CD4-positive, alpha-beta T cell treated with Interleukin-17A for 1 hour (primary cell): Measurements from ENCODE around the gene GGA1.
"Not testable (repeated sequence)": the region's sequence is repeated elsewhere in the genome, so short reads cannot be mapped to it uniquely, and the experiment has no call there.

Source experiments
- DNase-seq: peaks from one replicate; pipeline ENCODE4 v3.0.0-alpha.2; 2020

Gene GGA1

GRCh38 chr22:37610153-37610475, 1.5 kb downstream of the GGA1 start:
- not testable (repeated sequence) for DNase-seq

- no peak for DNase-seq
Measured at GRCh38 chr22:37610480-37611129, 2.0 kb downstream of the GGA1 start.

DNA sequence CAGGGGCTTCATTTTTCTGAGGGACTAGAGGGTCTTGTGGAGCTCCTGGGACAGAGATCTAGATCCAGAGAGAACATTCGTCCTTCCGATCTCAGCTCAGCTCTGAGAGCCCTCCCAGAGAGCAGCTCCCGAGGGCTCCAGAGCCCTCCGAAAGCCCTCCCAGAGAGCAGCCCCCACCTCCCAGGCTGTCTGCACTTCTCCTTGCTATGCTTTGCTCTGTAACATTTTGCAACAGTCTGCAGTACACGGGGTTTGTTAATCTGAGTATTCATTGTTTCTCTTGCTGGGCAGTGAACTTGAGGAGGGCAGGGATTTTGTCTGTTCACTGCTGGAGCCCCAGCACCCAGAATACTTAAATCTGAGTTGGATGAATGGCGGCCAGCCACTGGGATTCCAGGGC, 2.6 kb downstream of the GGA1 start:
- no peak for DNase-seq

DNA sequence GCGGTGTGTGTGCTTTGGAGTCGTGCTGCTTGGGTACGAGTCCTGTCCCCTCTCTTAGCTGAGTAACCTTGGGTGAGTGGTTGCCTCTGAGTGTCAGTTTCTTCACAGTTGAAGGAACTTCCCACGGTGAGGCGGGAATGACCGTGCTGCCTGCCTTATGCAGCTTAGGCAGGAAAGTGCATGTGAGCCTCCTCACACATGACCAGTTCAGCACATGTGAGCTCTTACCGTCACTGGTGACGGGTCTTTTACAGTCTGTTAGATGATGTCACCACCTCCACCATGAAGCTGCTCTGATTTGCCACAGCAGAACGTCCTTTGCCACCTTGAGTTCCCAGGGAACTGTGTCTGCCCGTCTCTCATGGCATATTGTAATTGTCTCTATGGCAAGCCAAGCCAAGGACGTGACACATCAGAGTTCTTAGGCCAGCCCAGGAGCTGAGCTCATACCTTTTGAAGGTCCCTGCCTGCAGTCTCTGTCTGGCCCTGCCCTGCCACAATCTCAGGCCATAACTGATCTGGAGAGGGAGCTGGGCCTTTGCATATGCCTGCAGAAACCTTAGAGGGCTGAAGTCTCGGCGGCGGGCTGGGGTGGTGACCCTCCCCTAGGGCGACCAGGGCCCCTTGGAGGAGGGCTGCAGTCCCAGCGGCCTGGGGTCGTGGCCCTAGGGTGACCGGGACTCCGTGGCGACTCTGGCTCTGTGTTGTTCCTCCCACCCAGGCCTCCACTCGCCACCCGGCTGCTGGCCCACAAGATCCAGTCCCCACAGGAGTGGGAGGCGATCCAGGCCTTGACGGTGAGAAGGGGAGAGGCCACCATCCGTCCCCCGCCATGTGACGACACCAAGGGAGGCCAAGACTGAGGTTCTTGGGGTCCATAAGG, 7.8 kb downstream of the GGA1 start:
- DNase-seq = no peak

DNA sequence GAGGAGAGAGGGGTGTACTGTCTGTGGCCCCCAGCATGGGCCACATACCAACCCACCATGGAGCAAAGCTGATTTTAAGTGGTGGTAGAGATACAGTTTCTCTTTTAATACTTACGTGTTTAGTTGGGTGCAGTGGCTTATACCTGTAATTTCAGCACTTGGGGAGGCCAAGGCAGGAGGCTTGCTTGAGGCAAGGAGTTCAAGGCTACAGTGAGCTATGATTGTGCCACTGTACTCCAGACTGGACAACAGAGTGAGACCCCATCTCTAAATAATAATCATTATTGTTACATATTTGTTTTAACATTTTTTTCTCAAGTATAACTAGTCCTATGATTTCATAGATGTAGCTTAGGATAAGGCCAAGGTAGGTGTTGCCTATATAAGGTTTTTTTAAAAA, 8.8 kb downstream of the GGA1 start:
- no peak for DNase-seq

- no peak for DNase-seq
Measured at GRCh38 chr22:37618072-37618656, 9.5 kb downstream of the GGA1 start.

- DNase-seq = no peak
Measured at GRCh38 chr22:37618674-37619073, 10.0 kb downstream of the GGA1 start.

GRCh38 chr22:37619991-37620390, 11.4 kb downstream of the GGA1 start:
- no peak for DNase-seq

DNA sequence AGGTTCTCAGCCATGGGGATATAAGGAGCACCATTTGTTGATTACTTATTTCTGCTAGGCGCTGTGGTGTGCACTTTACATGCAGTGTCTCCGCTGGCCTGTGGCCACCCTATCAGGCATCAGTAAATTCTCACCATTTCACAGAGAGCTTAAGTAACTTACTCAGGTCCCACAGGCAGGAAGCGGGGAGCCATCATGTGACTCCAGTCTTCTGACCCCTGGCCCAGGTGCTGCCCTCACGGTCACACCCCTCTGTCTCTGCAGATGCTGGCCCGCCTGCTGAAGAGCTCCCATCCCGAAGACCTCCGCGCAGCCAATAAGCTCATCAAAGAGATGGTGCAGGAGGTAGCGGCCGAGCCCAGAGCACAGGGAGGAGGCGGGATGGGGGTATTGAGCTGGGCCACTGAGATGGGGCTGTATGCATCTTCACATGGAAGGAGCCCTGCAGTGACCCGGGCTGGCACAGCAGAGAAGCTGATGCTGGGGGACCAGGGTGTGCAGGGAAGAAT, 12.8 kb downstream of the GGA1 start:
- no peak for DNase-seq

GRCh38 chr22:37623075-37624016, 14.7 kb downstream of the GGA1 start:
- DNase-seq = peak; percentile 83

- DNase-seq = no peak
Measured at GRCh38 chr22:37624017-37624365, 15.4 kb downstream of the GGA1 start.

DNA sequence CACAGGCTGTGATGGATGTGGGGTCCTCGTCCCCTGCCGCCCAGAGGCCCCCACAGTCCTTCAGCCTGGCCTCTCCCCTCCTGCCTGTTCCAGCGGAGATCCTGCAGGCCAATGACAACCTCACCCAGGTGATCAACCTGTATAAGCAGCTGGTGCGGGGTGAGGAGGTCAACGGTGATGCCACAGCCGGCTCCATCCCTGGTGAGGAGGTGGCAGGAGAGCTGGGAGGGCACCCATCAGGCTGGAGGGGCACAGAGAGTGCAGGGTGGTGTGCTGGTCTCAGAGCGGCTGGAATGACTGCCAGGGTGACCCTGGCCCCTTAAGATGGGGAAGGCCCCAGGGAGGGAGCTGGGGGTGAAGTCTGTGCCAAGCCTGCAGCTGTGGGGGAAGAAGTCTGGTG, 16.2 kb downstream of the GGA1 start:
- DNase-seq = no peak

GRCh38 chr22:37625737-37626136, 17.1 kb downstream of the GGA1 start:
- no peak for DNase-seq

DNA sequence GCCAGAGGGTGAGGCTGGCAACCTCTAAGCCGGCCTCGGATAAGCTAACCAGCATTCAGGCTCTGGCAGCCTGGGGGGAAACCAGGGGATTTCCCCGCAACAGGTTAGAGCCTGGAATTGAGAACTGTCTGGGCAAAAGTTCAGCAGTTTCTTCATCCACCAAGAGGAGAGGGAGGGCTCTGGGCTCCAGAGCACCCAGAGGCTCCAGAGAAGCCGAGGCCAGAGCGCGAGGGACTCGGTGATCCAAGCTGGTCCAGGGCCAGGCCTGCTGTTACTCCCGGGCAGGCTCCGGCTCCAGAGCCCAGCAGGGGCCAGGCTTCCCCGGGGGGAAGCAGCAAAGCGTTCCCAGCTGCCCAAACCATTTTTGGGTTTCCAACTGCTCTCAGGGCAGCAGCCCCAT, 17.5 kb downstream of the GGA1 start:
- DNase-seq = no peak

DNA sequence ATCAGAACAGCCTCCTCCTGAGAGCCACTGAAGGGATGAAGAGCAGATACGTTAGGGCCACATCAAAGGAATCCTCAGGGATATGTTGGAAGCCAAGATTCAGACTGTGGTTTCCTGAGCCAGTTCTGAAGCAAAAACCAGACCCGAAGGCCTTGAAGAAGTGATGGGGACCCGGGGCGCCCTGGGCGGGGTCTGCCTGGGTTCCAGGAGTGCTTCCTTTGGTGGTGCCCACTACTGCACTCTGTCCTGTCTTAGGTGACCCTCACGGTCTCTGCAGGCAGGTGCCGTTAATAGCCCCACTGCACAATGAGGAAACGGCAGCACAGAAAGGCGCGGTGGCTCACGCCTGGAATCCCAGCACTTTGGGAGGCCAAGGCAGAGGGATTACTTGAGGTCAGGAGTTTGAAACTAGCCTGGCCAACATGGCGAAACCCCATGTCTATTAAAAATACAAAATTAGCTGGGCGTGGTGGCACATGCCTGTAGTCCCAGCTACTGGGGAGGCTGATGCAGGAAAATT, 18.0 kb downstream of the GGA1 start:
- no peak for DNase-seq

DNA sequence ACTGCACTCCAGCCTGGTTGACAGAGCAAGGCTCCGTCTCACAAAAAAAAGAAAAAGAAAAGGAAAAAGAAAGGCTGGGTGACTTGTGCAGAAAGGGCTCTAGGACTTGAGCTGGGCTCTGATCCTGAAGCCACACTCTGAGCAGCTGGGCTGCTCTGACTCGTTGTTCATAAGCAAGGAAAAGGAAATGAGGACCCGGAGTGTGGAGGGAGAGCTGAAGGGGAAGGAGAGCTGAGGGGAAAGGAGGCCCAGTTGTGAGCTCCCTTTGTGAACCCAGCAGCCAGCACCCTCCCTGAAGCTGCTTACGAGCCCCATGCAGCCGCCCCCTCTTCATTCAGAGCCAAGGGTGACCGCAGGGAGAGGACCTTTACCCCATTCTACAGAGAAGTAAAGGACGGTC, 18.5 kb downstream of the GGA1 start:
- no peak for DNase-seq

- DNase-seq = peak; percentile 65
Measured at GRCh38 chr22:37627545-37627944, 18.9 kb downstream of the GGA1 start.

GRCh38 chr22:37628830-37629229, 20.2 kb downstream of the GGA1 start:
- DNase-seq = no peak

- no peak for DNase-seq
Measured at GRCh38 chr22:37629928-37630327, 21.3 kb downstream of the GGA1 start.

DNA sequence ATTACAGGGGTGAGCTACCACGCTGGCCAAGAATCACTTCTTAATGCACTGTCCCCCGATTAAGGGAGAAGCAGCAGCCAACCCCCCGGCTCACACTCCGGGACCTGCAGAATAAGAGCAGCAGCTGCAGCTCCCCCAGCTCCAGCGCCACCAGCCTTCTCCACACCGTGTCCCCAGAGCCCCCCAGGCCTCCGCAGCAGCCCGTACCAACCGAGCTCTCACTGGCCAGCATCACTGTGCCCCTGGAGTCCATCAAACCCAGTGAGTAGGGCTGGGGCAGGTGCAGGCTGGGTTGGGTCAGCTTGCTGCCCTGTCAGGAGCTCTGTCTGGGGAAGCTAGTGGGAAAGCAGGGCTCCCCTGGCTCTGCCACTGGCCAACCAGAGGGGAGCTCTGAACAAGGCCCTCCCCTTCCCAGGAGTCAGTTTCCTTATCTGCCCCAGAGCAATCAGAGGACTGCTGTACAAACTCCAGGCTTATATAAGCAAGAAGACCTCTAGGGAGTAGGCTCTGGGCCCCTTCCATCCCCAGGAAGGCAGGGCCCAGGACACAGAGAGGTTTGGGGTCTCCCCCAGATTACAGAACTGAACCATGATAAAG, 22.3 kb downstream of the GGA1 start:
- DNase-seq = no peak

DNA sequence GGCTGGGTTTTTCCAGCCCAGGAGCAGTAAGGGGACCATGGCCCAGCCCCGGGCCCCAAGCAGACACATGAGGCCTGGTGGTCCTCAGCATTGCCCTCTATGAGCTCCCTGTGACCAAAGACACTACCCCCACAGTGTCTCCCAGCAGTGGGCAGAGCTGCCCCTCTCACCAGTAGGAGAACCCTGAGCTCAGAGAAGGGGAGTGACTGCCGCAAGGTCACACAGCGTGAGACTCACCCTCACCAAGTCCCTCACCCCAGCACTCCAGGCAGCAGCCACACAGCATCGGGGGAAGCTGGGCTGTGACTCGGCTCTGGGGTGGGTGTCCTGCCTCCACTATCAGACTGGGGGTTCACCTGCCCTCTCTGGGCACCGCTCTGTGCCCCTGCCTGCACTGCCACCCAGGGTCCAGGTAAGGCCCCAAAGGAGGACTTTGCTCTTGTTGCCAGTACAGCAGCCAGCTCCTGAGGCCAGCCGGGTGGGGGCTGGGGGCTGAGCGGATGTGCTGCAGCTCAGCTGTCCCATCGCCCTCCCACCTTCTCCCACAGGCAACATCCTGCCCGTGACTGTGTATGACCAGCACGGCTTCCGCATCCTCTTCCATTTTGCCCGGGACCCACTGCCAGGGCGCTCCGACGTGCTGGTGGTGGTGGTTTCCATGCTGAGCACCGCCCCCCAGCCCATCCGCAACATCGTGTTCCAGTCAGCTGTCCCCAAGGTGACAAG, 23.0 kb downstream of the GGA1 start:
- peak; percentile 49 for DNase-seq
